GDM1 (cell line): ENCODE results near the gene INCA1.

ENCODE experiments used
- DNase-seq: peaks from one replicate; lab custom pipeline; 2025; lab: John Stamatoyannopoulos, UW

INCA1 gene

DNA sequence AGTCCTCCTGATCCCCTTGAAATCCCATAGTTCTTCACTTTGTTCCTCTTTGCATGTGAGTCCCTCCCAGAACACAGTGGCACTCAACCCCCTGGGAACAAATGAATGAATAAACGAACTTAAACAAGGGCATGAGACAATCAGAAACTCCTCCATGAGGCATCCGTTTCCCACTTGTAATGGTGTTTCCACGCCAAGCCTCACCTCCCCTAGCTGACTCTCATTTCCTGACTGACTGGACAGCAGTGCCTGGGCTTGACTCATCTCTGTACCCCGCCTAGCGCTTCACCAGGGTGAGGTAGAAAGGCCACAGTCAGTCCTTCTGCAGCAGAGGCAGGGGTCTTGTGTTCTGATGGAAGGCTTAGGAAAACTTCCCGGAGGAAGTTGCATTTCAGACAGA lies 14.6 kb upstream of the INCA1 start:
- no peak for DNase-seq

DNA sequence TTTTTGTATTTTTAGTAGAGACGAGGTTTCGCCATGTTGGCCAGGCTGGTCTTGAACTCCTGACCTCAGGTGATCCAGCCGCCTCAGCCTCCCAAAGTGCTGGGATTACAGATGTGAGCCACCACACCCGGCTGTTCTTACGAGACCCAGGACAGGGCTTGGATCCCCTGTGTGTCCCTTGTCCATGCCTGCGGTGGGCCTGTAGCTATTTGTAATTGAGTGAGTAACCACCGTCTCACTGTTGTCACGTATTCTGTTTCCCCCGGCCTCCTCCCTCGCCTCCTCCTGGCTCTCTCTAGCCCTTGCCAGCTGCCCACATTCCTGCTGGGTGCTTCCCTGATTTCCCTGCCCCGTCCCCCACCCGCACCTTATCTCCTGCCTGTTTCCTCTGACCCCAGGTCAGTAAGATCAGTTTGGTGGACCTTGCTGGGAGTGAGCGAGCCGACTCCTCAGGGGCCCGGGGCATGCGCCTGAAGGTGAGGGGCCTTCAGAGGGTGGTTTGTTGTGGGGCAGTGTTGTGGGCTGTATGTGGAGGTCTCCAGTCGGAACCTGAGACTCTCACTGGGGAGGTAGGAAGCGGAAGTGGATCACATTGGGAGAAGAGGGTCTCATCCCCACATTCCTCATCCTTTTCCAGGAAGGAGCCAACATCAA lies 6.0 kb upstream of the INCA1 start:
- no peak for DNase-seq

DNA sequence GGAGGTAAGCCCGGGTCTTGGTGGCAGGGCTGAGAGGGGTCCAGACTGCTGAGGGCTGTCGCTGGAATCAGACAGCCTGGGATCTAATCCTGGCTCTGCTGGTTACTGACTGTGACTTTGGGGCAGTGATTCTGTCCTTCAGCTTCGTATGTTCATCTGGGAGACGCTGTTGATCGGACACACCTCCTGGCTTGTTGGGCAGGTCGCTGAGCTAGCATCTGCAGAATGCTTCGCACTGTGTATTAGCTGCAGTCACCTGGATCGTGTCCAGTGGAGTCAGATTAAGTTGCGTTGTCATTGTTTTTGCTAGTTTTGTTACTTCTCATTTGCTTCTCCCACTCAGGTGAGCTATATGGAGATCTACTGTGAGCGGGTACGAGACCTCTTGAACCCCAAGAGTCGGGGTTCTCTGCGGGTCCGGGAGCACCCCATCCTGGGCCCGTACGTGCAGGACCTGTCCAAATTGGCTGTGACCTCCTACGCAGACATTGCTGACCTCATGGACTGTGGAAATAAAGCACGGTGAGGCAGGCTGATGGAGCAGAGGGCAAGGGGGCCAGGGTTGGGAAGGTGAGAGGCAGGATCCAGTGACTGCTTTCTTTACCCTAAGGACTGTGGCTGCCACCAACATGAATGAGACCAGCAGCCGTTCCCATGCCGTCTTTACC lies 4.9 kb upstream of the INCA1 start:
- DNase-seq = no peak

DNA sequence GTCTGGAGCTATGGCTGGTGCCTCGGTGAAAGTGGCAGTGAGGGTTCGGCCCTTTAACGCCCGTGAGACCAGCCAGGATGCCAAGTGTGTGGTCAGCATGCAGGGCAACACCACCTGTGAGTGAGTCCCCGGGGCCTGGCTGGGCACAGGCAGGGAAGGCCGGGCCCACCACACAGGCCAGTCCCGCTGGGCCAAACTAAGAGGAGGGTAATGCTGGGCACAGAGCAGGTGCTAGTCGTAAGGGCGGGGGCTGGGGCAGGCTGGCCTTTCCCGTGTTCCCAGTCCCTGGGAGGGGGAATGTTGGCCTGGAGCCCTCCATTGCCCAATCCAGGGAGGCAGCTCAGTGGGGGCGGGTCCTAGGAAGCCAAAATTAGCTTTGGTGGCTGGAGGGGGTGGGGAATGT lies 2.9 kb upstream of the INCA1 start:
- DNase-seq = no peak

DNA sequence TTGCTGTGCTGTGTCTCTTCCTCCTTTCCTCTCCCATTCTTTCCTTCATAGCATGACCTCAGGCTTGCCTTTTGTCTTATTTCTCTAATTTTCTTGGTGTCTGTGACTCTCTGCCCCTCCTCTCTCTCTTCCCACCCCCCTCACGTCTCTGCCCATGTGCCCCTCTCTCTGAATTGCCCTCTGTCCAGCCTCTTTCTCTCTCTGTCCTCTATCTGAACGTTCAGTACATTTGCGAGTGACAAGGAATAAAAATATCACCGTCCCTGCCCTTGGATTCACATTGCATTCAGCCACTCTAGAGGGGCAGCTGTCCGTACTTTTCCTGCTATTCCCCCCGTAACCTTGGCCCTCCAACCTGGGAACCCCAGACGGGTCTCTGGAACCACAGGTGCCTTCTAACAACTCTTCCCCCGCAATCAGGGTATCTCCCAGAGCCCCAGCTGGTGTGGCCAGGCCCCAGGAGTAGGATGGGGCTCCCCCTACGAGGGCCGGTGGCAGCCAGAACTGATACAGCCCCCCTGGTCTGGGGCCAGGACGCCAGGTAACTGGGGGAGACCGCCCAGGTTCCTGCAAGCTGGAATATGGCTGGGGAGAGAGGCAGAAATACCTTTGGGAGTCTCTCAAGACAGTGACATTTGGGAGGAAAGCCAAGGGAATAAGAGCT lies 2.2 kb upstream of the INCA1 start:
- no peak for DNase-seq

DNA sequence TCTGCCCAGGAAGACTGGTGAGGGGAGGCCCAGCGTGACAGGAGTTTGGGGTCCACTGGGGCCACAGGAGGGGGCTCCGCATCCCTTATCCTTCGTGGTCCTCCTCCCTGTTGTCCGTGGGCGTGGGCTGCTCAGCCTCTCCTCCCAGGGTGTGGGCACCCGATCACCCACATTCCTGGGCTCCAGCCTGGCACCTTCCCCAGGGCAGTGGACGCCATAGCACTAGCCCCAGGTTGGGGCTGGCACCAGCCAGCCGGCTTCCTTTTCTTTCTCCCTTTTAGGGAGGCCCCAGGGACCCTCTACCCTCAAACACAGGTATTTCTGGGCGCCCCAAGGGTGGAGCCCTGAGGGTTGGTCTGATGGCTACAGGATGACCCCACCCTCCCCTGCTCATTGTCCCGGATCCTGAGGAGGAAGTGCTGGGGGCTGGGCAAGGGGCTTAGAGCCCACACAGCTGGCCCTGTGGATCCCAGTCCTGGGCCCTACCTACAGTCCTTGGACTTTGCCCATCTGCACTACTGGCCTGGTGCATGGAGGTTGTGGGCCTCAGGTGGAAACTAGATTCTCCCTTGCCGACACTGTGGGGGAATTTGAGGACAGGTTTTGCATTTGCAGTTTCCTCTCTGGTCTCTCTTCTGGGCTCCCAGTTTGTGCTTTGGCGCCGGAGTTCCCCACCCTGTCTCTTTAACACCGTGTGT lies 1.6 kb upstream of the INCA1 start:
- DNase-seq = no peak

DNA sequence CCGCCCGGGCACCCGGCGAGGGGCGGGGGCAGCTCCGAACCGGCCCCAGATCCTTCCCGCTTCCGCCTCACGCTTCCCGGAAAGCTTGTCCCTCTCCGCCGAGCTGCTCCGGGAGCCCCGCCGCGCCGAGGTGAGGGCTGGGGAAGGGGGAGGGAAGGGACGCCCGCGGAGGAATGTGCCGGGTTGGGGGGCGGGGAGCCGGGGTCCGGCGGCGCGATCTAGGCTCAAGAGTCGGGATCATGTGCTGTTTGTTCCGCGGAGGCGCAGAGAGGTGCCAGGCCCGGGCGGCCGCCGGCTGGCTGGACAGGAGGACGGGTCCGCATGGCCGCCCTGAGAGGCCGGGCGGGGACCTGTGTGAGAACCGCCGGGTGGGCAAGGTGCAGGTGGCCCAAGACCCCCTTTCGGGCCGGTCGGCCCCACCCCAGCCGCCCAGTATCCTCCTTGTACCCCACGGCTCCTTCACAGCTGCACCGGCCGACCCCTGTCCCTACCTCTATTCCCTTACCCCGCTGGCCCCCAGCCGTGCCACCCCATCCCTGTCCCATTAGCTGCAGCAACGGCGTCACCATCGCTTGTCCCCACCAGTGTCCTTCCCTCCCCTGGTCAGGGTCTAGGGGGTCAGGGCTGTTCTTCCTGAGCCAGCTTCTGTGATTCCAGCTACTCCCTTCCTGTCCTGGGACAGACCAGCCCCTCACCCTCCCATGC lies 857 bp upstream of the INCA1 start:
- no peak for DNase-seq

DNA sequence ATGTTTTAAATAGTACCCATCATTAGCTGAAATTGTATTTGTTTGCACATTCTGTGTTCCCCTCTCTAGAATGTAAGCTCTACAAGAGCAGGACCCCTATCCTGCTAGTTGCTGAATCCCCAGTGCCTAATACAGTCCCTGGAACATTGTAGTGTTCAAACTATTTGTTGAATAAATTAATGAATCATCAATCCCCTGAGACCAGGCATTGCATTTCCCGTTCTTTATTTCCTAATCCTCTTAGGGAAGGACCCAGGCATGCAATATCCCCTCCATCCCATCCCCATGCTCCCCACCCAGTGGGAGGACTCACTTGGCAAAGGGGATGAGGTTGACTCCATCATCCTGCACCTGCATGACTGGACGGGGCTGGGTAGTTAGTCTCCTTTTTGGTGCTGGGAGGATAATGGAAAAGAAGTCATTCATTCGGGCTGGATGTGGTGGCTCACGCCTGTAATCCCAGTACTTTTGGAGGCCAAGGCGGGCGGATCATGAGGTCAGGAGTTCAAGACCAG lies 3.2 kb downstream of the INCA1 start:
- DNase-seq = no peak

DNA sequence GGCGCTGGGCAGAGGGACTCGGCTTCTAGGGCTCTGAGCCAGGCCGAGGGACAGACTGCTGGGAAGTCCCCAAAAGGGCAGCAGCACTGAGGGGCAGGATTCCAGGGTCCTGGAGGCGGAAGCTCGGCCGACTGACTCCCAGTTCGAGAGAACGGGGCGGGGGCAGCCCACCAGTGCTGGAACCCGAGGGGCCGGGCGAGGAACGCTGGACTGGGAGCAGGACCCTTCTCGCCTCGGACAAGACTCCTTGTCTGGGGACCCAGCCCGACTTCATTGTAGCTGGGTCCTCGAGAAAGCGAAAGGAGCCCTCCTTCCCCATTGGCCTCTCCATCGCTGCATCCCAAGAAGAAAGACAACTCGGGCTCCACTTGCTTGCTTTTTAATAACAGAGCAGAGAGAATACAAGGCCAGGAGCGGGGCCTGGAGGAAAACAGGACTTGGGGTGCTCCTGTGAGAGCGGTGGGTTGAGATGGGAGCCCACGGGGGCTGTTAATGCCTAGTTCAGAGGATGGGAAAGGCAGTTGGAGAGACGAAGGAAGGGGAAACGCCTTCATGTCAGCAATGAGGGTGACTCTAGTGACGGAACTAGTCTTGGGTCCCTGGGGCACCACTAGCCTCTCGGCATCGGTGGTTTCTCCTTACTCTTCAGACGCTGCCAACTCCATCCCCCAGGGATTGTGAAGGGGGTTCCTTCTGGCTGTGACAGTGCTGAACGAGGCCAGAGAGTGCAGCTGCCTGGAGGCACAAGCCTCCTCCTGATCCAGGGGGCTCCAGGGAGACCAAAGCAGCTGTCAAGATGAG lies 9.4 kb downstream of the INCA1 start:
- DNase-seq = no peak

DNA sequence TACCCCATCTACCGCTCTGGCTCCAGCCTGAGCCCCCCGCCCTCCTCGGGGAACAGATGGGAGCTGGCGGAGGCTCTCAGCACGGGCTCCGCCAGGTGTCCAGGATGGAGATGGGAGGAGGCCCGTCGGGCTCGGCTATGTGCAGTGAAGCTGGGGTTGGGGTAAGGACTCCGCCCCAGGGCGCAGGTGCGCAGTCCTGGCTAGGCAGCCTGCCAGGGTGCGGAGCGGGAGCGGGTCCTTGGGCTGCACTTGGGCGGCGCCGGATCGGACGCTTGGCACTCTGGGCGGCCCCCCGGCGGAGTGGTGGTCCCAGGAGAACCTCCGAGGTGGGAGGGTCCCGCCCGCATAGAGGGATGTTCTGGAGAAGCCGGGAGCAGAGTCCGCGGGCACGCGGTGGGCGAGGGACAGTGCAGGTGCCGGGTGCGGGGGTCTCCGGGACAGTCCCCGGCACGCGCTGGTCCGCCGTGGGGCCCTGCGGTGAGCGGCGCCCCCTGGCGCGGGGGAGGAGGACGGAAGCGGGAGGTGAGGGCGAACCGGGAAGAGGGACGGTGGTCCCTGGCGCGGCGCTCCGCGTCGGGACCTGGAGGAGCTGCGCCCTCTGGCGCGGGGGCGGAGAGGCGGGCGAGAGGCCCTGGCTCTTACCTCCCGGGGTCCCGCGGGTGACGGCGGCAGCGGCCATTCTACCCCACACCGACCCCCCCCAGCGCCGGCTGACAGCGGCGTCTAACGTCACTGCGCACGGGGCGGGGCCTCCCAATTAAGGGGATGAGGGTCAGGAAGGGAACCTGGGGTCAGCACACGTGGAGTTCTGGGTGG lies 10.2 kb downstream of the INCA1 start, which contains the start of gene CAMTA2:
TSS of gene CAMTA2 (minus strand) at position 725 of the 816 bp plus-strand sequence. CDS start 1,453 bp downstream, outside the sequence.
- peak; percentile 80 for DNase-seq

DNA sequence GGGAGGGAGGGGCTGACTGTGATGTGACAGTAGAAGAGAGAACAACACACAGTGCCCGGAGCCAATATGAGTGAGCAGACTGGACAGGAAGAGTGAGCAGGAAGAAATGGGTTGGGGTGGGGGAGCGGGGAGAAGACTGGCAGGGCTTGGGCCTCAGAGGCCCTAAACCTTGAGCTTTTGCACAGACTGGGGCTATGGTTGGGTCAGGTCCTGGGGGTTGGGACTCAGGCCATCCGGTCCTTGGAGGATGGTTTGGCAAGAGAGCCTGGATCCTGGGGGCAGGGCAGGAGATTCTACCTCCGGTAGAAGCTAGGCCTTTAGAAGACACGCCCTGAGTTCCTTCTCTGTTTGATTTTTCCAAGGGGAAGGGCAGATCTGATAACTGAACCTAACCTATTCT lies 10.9 kb downstream of the INCA1 start:
- DNase-seq = no peak

DNA sequence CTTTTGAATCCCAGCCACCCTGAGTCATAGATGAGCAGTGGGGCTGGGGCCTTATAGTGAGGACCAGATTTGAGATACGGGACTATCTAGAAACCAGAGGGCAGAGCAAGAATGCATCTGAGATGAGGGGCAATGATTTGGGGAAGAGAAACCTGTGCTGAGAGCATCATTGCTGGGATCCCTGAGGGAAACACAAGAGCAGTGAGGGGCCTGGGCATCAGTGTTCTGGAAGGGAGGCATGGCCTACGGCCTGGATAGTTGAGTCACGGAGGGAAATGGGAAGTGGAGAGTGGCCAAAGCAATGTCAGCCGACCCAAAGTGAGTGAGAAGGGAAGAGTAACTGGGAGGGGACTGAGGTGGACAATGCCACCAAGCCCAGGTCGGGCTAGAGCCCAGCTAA lies 15.0 kb downstream of the INCA1 start:
- no peak for DNase-seq

DNA sequence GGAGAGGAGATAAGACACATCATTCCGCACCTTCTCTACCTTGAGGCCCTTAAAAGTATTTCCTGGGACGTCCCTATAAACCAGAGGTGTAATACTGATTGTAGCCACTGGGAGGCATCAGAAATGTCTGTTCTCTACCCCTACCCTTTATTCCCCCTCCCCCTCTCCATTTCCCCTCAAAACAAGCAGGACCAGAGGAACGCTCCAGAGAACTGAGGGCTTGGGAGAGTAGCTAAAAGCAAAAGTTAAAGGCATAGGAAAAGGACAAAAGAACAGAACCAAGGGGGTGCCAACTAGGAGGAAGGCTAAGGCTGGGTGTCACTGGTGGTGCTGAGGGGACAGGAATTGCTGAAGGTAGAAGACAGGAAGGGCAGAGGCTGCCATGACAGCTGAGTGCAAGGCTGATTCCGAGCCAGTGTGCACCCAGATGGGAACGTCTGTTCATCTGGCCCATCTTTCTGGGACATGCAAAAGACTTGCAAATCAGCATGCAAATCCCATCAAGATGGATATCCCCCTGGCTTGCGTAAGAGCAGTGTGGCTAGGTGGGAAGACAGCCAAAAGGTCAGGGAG lies 16.6 kb downstream of the INCA1 start:
- DNase-seq = peak; percentile 53

DNA sequence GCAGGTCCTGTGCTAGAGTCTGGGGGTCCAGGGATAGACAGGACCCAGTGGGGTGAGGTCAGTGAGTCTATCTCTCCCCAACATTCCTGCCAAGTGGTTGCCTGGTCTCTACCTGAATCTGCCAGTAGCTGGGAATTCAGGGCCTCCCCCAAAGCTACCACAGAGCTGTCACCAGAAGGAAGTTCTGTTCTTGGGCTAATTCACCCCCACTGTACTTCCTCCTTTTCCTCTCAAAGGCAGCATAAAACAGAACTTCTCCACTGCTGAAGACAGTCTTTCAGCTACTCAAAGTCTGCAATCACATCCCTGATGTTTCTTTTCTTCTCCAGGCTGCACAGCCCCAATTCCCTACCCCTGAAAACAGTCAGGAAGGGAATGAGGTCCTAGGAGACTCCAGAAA lies 18.6 kb downstream of the INCA1 start:
- DNase-seq = peak; percentile 73

DNA sequence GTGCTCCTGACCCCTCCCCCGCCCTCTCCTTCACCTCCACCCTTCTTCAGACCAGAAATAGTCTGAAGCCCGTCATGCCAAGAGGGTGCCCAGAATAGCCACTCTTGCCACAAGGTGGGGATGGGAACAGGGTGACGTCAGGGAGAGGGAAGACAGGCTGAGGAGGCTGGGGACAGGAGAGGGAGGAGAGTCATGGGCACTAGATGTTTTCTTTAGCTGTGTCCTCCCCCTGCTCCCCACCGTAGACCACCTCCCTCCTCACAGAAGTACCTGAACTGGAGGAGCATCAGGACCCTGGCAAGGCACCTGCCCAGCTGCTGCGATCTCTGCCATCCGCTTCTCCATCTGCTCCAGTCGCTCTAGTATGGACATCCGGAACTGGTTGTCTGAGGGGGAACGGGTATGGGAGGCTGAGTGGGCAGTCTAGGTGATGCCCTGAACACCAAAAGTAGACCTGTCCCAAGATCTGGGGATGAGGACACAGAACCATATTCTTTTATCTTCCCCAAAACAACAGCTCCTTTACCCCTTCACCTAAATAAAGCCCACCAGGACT lies 23.1 kb downstream of the INCA1 start:
- DNase-seq = no peak

DNA sequence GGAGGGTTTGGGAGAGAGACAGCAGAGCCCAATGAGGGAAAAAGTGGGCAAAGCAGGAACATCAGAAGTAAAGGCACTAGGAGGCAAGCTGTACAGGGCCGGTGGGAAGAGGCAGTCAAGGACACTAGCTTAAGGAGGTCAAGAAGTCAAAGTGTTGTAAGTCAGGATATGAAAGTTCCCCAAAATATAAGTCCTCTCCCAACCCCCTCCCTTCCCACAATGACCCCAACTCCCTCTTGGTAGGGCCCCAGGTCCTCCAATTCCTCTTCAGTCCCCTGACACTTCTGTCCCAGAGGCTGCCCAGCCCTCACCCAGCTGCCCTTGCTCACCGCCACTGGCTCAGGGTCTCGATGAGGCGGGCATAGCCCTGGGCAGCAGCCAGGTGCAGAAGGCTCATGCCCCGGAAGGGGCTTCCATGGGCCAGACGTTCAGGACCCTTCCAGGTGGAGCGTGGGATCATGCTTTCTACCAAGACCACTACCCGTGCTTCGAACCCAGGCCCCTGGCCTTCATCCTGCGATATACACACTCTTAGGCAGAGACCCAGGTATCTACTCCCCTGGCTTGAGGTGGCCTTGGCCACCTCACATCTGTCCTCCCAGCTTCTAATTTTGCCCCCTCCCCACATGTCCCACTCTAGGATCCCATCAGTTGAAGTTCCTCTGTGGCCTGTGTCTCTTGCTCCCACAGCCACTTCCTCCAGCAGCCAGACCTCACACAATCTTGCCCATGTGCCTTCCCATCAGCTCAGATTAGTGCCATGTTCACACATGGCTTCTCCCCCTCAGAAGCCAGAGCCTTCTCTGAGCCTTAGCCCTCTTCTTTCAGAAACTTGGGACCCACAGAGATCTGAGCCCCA lies 23.8 kb downstream of the INCA1 start:
- no peak for DNase-seq

DNA sequence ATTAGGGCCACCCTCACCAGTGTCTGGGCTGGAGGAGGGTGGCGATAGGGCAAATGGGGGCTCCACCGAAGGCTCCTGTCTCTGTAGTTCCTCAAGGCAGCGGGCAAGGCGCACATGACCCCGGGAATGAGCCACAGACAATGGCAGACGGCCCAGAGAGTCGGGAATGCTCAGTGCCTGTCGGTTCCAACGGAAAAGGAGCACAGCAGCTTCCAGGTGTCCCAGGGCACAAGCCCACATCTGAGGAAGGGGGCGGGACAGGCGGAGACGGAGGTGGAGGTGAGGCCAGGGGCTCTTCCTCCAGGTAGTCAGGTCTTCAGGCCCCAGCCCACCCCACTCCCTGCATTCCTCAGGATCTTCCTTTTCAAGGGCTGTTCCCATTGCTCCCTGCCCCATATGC lies 24.6 kb downstream of the INCA1 start:
- no peak for DNase-seq

DNA sequence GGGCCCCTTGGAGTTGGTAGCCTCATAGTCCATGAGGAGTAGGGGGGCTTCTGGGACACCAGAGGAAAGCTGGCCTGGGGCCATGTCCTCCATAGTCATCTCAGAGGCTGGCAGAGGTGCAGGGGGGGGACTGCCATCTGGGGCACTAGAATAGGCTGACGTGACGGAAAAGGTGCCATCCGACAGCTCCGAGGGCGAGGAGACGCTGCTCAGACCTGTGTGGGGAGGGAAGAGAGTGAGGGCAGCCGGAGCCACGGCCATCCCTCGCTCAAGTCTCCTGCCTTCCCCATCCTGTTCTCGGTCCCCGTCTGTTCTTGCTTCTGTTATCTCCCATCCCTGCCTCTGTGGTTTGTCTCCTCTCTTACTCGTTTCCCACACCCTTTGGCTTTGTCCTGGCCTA lies 25.0 kb downstream of the INCA1 start:
- no peak for DNase-seq

DNA sequence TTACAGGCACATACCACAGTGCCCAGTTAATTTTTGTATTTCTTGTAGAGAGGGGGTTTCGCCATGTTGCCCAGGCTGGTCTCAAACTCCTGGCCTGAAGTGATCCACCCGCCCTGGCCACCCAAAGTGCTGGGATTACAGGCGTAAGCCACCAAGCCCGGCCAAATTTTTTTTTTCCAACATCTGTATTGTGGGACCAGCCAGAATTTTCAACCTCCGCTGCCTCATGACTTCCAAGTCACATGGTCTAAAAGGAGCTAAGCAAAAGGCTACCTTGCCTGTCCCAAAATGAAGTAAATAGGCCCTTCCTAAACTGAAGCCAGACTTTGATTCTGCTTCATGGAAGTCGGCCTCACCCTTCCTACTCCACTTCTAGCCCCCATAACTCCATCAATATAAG lies 25.5 kb downstream of the INCA1 start:
- DNase-seq = no peak
